Gastroesophageal sphincter (tissue), 3 donors: ENCODE data around the gene AHRR.

ENCODE experiments used
- CTCF ChIP-seq, 4 experiments: fragments of 200-600 bp in 2 of 4; fragments of 450-650 bp in 2 of 4; sonication (generic) in 1 of 4; IDR thresholded peaks; one replicate each; pipeline ENCODE4 v1.5.1; 2017 to 2019; ENCODE audit warnings: antibody characterized with exemption in 4 of 4, mild to moderate bottlenecking in 2 of 4, moderate library complexity in 2 of 4
- EP300 ChIP-seq: sonication (generic); formaldehyde crosslinking; IDR thresholded peaks from one replicate; pipeline ENCODE4 v1.6.1; 2017; ENCODE audit warnings: antibody characterized with exemption, mild to moderate bottlenecking
- POLR2A ChIP-seq, 2 donors: fragments of 450-650 bp; IDR thresholded peaks; one replicate each; pipeline ENCODE4 v1.6.1; 2017; ENCODE audit warnings: antibody characterized with exemption in 2 of 2, mild to moderate bottlenecking in 2 of 2, moderate library complexity in 1 of 2
- POLR2AphosphoS5 ChIP-seq: sonication (generic); formaldehyde crosslinking; IDR thresholded peaks from one replicate; pipeline ENCODE4 v1.6.1; 2017; ENCODE audit warnings: antibody characterized with exemption

GRCh38 chr5:400282-401145, 79.0 kb downstream of the AHRR start:
- TF ChIP-seq POLR2AphosphoS5 (no peak), CTCF (IDR thresholded peaks at IDR 0.05) (no peak), POLR2A (IDR thresholded peaks at IDR 0.05) (no peak), EP300 (no peak)
